Upper lobe of right lung (tissue), 1 donor: ENCODE results near the gene CSNK2B. TPM values are rescaled to one million over a fixed set of nuclear protein-coding genes. Genes with fewer than 3 reads are reported as not detected.
"Not testable (repeated sequence)": the region's sequence is repeated elsewhere in the genome, so short reads cannot be mapped to it uniquely, and the experiment has no call there.

Experiments used
- ATAC-seq: fragments of 200-7000 bp; cut with Tn5 transposase; one replicate; pipeline ENCODE4 v1.9.1; 2020; ENCODE audit warnings: mild to moderate bottlenecking, moderate library complexity
- DNase-seq: peaks from one replicate; pipeline ENCODE4 v3.0.0-alpha.2; 2020
- H3K27ac ChIP-seq: fragments of 200-600 bp; one replicate; pipeline ENCODE4 v1.8.0; 2022
- H3K27me3 ChIP-seq: fragments of 200-600 bp; one replicate; pipeline ENCODE4 v1.8.0; 2022; ENCODE audit warnings: mild to moderate bottlenecking
- H3K36me3 ChIP-seq: fragments of 200-600 bp; one replicate; pipeline ENCODE4 v1.8.0; 2022
- H3K4me1 ChIP-seq: fragments of 200-600 bp; one replicate; pipeline ENCODE4 v1.8.0; 2022
- H3K4me3 ChIP-seq: fragments of 200-600 bp; one replicate; pipeline ENCODE4 v1.8.0; 2022; ENCODE audit warnings: mild to moderate bottlenecking
- H3K9me3 ChIP-seq: fragments of 200-600 bp; one replicate; pipeline ENCODE4 v1.8.0; 2022
- CTCF ChIP-seq: fragments of 200-600 bp; IDR thresholded peaks from one replicate; pipeline ENCODE4 v1.8.0; 2022; ENCODE audit warnings: antibody characterized with exemption
- intact Hi-C: fragments of 100-400 bp; cut with DNase I; formaldehyde crosslinking; loops from one replicate; pipeline ENCODE4 v1.11.0; 2022
- total RNA-seq: library from RNA; stranded (reverse); fragmentation: NEBNext Ultra II Directional; extraction: Animal tissue kit (Norgen Biotek cat#: 25700); gene quantifications from one replicate; pipeline ENCODE4 v1.2.1, GENCODE V29; 2021
- donor health status: DM: no; HTN: yes; CAD: no; lungs with severe emphysema.

CSNK2B gene
- total RNA-seq, 1 donor from 2014 or later = 114 TPM

- no peak within 1 kb of the TSS for H3K4me3 ChIP-seq
- DNase-seq = no peak
- H3K27ac ChIP-seq = no peak within 1 kb of the TSS
- intact Hi-C loops = no loop called here
- H3K36me3 ChIP-seq = no peaks in the 10 kb centered on the region
- no peak for ATAC-seq
- no peak for TF ChIP-seq CTCF
- peaks cover 6% of the 10 kb centered on the region for H3K4me1 ChIP-seq
- no peaks in the 10 kb centered on the region for H3K9me3 ChIP-seq
- no peaks in the 10 kb centered on the region for H3K27me3 ChIP-seq
Observed at GRCh38 chr6:31706599-31706998, 40.7 kb downstream of the CSNK2B start, which contains the start of gene LY6G6F. Gene LY6G6F, plus strand, starts transcription at chr6:31706866. Its CDS starts 41 bp downstream, at chr6:31706907.

GRCh38 chr6:31707701-31708100 is 41.8 kb downstream of the CSNK2B start:
- intact Hi-C loops = no loop called here
- no peak for DNase-seq
- Histone ChIP-seq H3K4me3 (no peak overlapping the region), H3K27me3 (no peaks in the 10 kb centered on the region), H3K36me3 (no peaks in the 10 kb centered on the region), H3K9me3 (no peaks in the 10 kb centered on the region), H3K27ac (no peak overlapping the region), H3K4me1 (no peaks in the 10 kb centered on the region)
- no peak for TF ChIP-seq CTCF
- ATAC-seq = no peak

GRCh38 chr6:31708224-31708623 is 42.3 kb downstream of the CSNK2B start:
- no peak for ATAC-seq

GRCh38 chr6:31709157-31709556 is 43.3 kb downstream of the CSNK2B start:
- H3K9me3 ChIP-seq, H3K4me1 ChIP-seq, intact Hi-C loops, H3K4me3 ChIP-seq, ATAC-seq, H3K27me3 ChIP-seq, H3K27ac ChIP-seq, H3K36me3 ChIP-seq: not testable (repeated sequence)
- DNase-seq = peak; percentile 77

More at GRCh38 chr6:31708224-31708623, 42.3 kb downstream of the CSNK2B start:
- Histone ChIP-seq H3K4me3 (no peak overlapping the region), H3K9me3 (no peaks in the 10 kb centered on the region), H3K27me3 (no peaks in the 10 kb centered on the region), H3K27ac (no peak overlapping the region), H3K36me3 (no peaks in the 10 kb centered on the region), H3K4me1 (no peaks in the 10 kb centered on the region)
- intact Hi-C loops = no loop called here
- TF ChIP-seq CTCF = no peak
- no peak for DNase-seq

GRCh38 chr6:31710523-31711219 is 44.8 kb downstream of the CSNK2B start:
- Histone ChIP-seq H3K36me3 (no peaks in the 10 kb centered on the region), H3K27ac (no peak overlapping the region), H3K9me3 (no peaks in the 10 kb centered on the region), H3K4me1 (no peaks in the 10 kb centered on the region), H3K27me3 (no peaks in the 10 kb centered on the region), H3K4me3 (peak overlapping the region; percentile 3)
- TF ChIP-seq CTCF = no peak
- DNase-seq (no peak), ATAC-seq (no peak)
- intact Hi-C loops = no loop called here

- H3K27me3 ChIP-seq = no peaks in the 10 kb centered on the region
- H3K4me1 ChIP-seq = no peaks in the 10 kb centered on the region
- no peak overlapping the region for H3K27ac ChIP-seq
- no peaks in the 10 kb centered on the region for H3K9me3 ChIP-seq
- no peaks in the 10 kb centered on the region for H3K36me3 ChIP-seq
- ATAC-seq (peak; percentile 78), DNase-seq (no peak)
- intact Hi-C loops = no loop called here
- TF ChIP-seq CTCF = no peak
- peak overlapping the region; percentile 3 for H3K4me3 ChIP-seq
Observed at GRCh38 chr6:31711233-31711632, 45.4 kb downstream of the CSNK2B start.
